Neural crest cell (in vitro differentiated cells): ENCODE measurements around the gene SMARCA4. TPM values are rescaled to one million over a fixed set of nuclear protein-coding genes. Genes with fewer than 3 reads are reported as not detected.

Experiments used
- DNase-seq: peaks from one replicate; pipeline ENCODE4 v3.0.0; 2021; ENCODE audit warnings: low read depth, mixed read lengths, low spot score
- H3K27ac Mint-ChIP-seq: one replicate; pipeline ENCODE4 v1.8.0; 2021; ENCODE audit warnings: mild to moderate bottlenecking, mixed read lengths; ENCODE audit not compliant: unreplicated experiment
- H3K27me3 Mint-ChIP-seq: 2 replicates; pipeline ENCODE4 v1.8.0; 2021; ENCODE audit warnings: low read depth, mild to moderate bottlenecking, mixed read lengths
- H3K36me3 Mint-ChIP-seq: 2 replicates; pipeline ENCODE4 v1.8.0; 2021; ENCODE audit warnings: low read depth, mild to moderate bottlenecking, mixed read lengths
- H3K4me1 Mint-ChIP-seq: 2 replicates; pipeline ENCODE4 v1.8.0; 2021; ENCODE audit warnings: mixed read lengths
- H3K4me3 Mint-ChIP-seq: one replicate; pipeline ENCODE4 v1.8.0; 2021; ENCODE audit warnings: mild to moderate bottlenecking, mixed read lengths
- H3K9me3 Mint-ChIP-seq: 2 replicates; pipeline ENCODE4 v1.8.0; 2021; ENCODE audit warnings: mixed read lengths
- CTCF ChIP-seq: fragments of 200-600 bp; sonication (generic); conservative IDR thresholded peaks from 2 replicates; pipeline ENCODE4 v1.5.0; 2021; ENCODE audit warnings: antibody characterized with exemption, mild to moderate bottlenecking
- total RNA-seq: library from RNA; stranded (reverse); gene quantifications from 2 replicates; pipeline ENCODE4 v1.2.1, GENCODE V29; 2021

The SMARCA4 gene
- total RNA-seq, 1 donor from 2014 or later: 363 TPM

- H3K9me3 Mint-ChIP-seq: no peaks in the 10 kb centered on the region
- peak; percentile 34 for DNase-seq
- peaks cover 2% of the 10 kb centered on the region for H3K36me3 Mint-ChIP-seq
- peaks cover 34% of the 10 kb centered on the region for H3K4me1 Mint-ChIP-seq
- H3K27me3 Mint-ChIP-seq: peaks cover 4% of the 10 kb centered on the region
- H3K27ac Mint-ChIP-seq: peak overlapping the region; percentile 97
- peak overlapping the region; percentile 96 for H3K4me3 Mint-ChIP-seq
- no peak for TF ChIP-seq CTCF
Measured at GRCh38 chr19:10961073-10961860, 437 bp downstream of the SMARCA4 start.

DNA sequence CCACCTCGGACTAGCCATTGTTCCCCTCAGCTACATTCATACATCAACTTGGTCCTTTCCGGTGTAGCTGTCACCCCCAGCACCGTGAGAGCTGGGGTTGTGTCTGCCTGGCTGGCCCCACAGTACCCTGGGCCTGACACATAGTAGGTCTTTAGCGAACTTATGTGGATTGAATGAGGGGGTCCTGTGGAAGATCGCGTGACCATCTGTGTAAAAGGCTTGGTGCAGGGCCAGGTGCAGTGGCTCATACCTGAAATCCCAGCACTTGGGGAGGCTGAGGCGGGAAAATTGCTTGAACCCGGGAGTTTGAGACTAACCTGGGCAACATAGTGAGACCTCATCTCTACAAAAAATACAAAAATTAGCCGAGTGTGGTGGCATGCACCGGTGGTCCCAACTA is 2.0 kb downstream of the SMARCA4 start:
- H3K4me1 Mint-ChIP-seq: peaks cover 39% of the 10 kb centered on the region
- peak overlapping the region; percentile 96 for H3K4me3 Mint-ChIP-seq
- no peak overlapping the region for H3K27ac Mint-ChIP-seq
- no peak for TF ChIP-seq CTCF
- H3K36me3 Mint-ChIP-seq: peaks cover 2% of the 10 kb centered on the region
- no peak for DNase-seq
- H3K9me3 Mint-ChIP-seq: no peaks in the 10 kb centered on the region
- H3K27me3 Mint-ChIP-seq: peaks cover 4% of the 10 kb centered on the region

DNA sequence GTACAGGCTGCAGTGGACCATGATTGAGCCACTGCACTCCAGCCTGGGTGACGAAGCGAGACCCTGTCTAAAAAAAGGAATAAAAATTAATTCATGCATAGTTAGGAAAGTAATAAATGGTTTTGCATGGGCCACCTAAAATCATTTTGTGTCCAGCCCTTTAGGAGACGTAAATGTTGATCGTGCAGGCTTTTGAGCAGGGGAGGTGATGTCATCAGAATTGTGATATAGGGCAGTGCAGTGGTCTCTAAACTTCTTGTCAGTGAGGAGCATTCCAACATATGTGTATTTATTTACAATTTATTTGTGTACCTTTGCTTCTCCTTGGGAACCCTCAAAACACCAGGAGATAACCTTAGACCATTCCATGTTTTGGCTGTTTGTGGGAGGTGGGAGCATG is 3.0 kb downstream of the SMARCA4 start:
- no peaks in the 10 kb centered on the region for H3K9me3 Mint-ChIP-seq
- no peak for TF ChIP-seq CTCF
- no peak for DNase-seq
- peaks cover 2% of the 10 kb centered on the region for H3K36me3 Mint-ChIP-seq
- peak overlapping the region; percentile 96 for H3K4me3 Mint-ChIP-seq
- H3K27me3 Mint-ChIP-seq: peaks cover 4% of the 10 kb centered on the region
- H3K27ac Mint-ChIP-seq: no peak overlapping the region
- peaks cover 48% of the 10 kb centered on the region for H3K4me1 Mint-ChIP-seq

GRCh38 chr19:10964903-10965302 is 4.1 kb downstream of the SMARCA4 start:
- H3K27ac Mint-ChIP-seq: no peak overlapping the region
- TF ChIP-seq CTCF: peak; percentile 33
- H3K27me3 Mint-ChIP-seq: peaks cover 4% of the 10 kb centered on the region
- H3K36me3 Mint-ChIP-seq: peaks cover 2% of the 10 kb centered on the region
- no peak for DNase-seq
- peak overlapping the region; percentile 96 for H3K4me3 Mint-ChIP-seq
- H3K4me1 Mint-ChIP-seq: peaks cover 50% of the 10 kb centered on the region
- no peaks in the 10 kb centered on the region for H3K9me3 Mint-ChIP-seq

- TF ChIP-seq CTCF: no peak
- no peak for DNase-seq
- no peaks in the 10 kb centered on the region for H3K9me3 Mint-ChIP-seq
- peak overlapping the region; percentile 96 for H3K4me3 Mint-ChIP-seq
- H3K27me3 Mint-ChIP-seq: peaks cover 4% of the 10 kb centered on the region
- peak overlapping the region; percentile 17 for H3K27ac Mint-ChIP-seq
- H3K4me1 Mint-ChIP-seq: peaks cover 55% of the 10 kb centered on the region
- peaks cover 2% of the 10 kb centered on the region for H3K36me3 Mint-ChIP-seq
Measured at GRCh38 chr19:10965398-10965797, 4.6 kb downstream of the SMARCA4 start.
